Spleen (tissue), 11 donors: ENCODE measurements around the gene ICAM5. TPM values are rescaled to one million over a fixed set of nuclear protein-coding genes. Genes with fewer than 3 reads are reported as not detected.

Experiments used
- DNase-seq: peaks from one replicate; pipeline ENCODE4 v3.0.0-alpha.2; 2020
- H3K27ac ChIP-seq, 8 donors: fragments of 200-600 bp; sonication (generic) in 7 of 8; 1 replicate in 4 of 8; 2 replicates in 4 of 8; pipeline versions ENCODE4 v1.5.0 to v1.8.0; 2016 to 2021; ENCODE audit warnings: inconsistent platforms in 4 of 8, mild to moderate bottlenecking in 4 of 8, moderate library complexity in 1 of 8
- H3K27me3 ChIP-seq, 7 donors: fragments of 200-600 bp; sonication (generic) in 6 of 7; replicated peaks in 1 of 7; 1 replicate in 4 of 7; 2 replicates in 3 of 7; pipeline versions ENCODE4 v1.5.0 to v1.8.0; 2016 to 2021; ENCODE audit warnings: inconsistent platforms in 3 of 7, mild to moderate bottlenecking in 1 of 7
- H3K36me3 ChIP-seq, 6 donors: fragments of 200-600 bp; sonication (generic) in 5 of 6; 1 replicate in 4 of 6; 2 replicates in 2 of 6; pipeline versions ENCODE4 v1.5.0 to v1.8.0; 2016 to 2021; ENCODE audit warnings: inconsistent platforms in 2 of 6
- H3K4me1 ChIP-seq, 6 donors: fragments of 200-600 bp; sonication (generic) in 5 of 6; 1 replicate in 3 of 6; 2 replicates in 3 of 6; pipeline versions ENCODE4 v1.5.0 to v1.8.0; 2016 to 2021; ENCODE audit warnings: inconsistent platforms in 3 of 6
- H3K4me3 ChIP-seq, 8 donors: fragments of 200-600 bp; sonication (generic) in 7 of 8; 1 replicate in 4 of 8; 2 replicates in 4 of 8; pipeline versions ENCODE4 v1.5.0 to v1.8.0; 2016 to 2021; ENCODE audit warnings: inconsistent platforms in 4 of 8, mild to moderate bottlenecking in 4 of 8, moderate library complexity in 2 of 8
- H3K9me3 ChIP-seq, 8 donors: fragments of 200-600 bp; sonication (generic) in 7 of 8; 1 replicate in 4 of 8; 2 replicates in 4 of 8; pipeline versions ENCODE4 v1.5.0 to v1.8.0; 2016 to 2021; ENCODE audit warnings: inconsistent platforms in 4 of 8
- CTCF ChIP-seq, 11 experiments: fragments of 200-600 bp in 7 of 11; fragments of 450-650 bp in 4 of 11; sonication (generic) in 4 of 11; IDR thresholded peaks in 8 of 11; conservative IDR thresholded peaks in 3 of 11; 1 replicate in 7 of 11; 2 replicates in 4 of 11; pipeline versions ENCODE4 v1.4.0 to v1.8.0; 2016 to 2021; ENCODE audit warnings: antibody characterized with exemption in 11 of 11, inconsistent platforms in 4 of 11, mild to moderate bottlenecking in 1 of 11
- POLR2A ChIP-seq, 3 donors: fragments of 450-650 bp; IDR thresholded peaks; one replicate each; pipeline ENCODE4 v1.5.1; 2017; ENCODE audit warnings: antibody characterized with exemption in 3 of 3, mild to moderate bottlenecking in 1 of 3
- POLR2AphosphoS5 ChIP-seq, 3 donors: sonication (generic); formaldehyde crosslinking; IDR thresholded peaks; one replicate each; pipeline ENCODE4 v1.5.1; 2017; ENCODE audit warnings: antibody characterized with exemption in 3 of 3
- WGBS, 5 donors: extraction: QIAGEN DNeasy Blood & Tissue Kit in 3 of 5; methylation state at CpG; one replicate each; pipeline versions ENCODE4 v1.1.5 to v1.1.7; 2013 to 2018; 5-methylcytosine and 5-hydroxymethylcytosine counted together
- intact Hi-C: fragments of 100-400 bp; cut with DNase I; formaldehyde crosslinking; loops from one replicate; pipeline ENCODE4 v1.15.0; 2023; ENCODE audit warnings: low total_unique reads
- polyA plus RNA-seq, 3 donors: library from polyadenylated mRNA; stranded (reverse); fragments of 200-250 nt; gene quantifications; one replicate each; pipeline ENCODE4 v1.2.1, GENCODE V29; 2013
- total RNA-seq, 7 donors: library from RNA; depleted of rRNA in 3 of 7; stranded (reverse); fragments of >200 nt in 3 of 7; fragmentation: NEBNext Ultra II Directional in 4 of 7; extraction: Animal tissue kit (Norgen Biotek cat#: 25700) in 4 of 7; gene quantifications; one replicate each; pipeline versions ENCODE4 v1.1.0 to v1.2.1, GENCODE V29; 2016 to 2021
- donor health status: healthy with polysubstance abuse.
- donor health status: DM: no; HTN: no; CAD: no; lungs with moderate emphysema.
- donor health status: DM: no; HTN: no; CAD: no.
- donor health status: Bipolar disorder and iron deficiency.
- donor health status: healthy.
- donor health status: DM: no; HTN: no; CAD: no.
- donor health status: DM: yes; HTN: yes; CAD: no.

Gene ICAM5
- total and polyA plus RNA-seq, 10 donors = 0.07 to 1.4 (median 0.69) TPM

DNA sequence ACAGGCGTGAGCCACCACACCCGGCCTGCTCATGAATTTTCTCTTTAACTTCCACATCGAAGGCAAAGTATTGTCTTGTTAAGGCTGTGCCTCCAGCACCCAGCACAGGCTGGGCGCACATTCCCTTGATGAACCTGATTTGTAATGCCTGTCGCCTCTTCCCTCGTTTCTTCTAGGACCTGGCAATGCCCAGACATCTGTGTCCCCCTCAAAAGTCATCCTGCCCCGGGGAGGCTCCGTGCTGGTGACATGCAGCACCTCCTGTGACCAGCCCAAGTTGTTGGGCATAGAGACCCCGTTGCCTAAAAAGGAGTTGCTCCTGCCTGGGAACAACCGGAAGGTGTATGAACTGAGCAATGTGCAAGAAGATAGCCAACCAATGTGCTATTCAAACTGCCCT lies 15.2 kb upstream of the ICAM5 start:
- Histone ChIP-seq H3K9me3 (no peaks in the 10 kb centered on the region), H3K27ac (peak overlapping the region in 5 of 8 donors; percentile 48 to 99 (median 98)), H3K4me3 (peak overlapping the region in 3 of 8 donors; percentile 67 to 73 (median 71)), H3K27me3 (no peaks in the 10 kb centered on the region), H3K36me3 (peaks cover 0 to 71% (median 49%) of the 10 kb centered on the region in 6 donors), H3K4me1 (peaks cover 21 to 100% (median 85%) of the 10 kb centered on the region in 6 donors)
- WGBS, 5 donors = 85 to 92% (median 88%) methylated on average over 10 of the region's 10 CpGs
- DNase-seq = no peak
- TF ChIP-seq CTCF (IDR thresholded peaks at IDR 0.05 in 8 of 11, conservative IDR thresholded peaks at IDR 0.05 in 3 of 11) (no peak), POLR2AphosphoS5 (IDR thresholded peaks at IDR 0.05) (no peak), POLR2A (IDR thresholded peaks at IDR 0.05) (no peak)
- intact Hi-C loops = loop anchor here (10.0 kb wide), 1 partner anchor 60 kb away; the partner anchor contains the start of genes ICAM3 and RAVER1

DNA sequence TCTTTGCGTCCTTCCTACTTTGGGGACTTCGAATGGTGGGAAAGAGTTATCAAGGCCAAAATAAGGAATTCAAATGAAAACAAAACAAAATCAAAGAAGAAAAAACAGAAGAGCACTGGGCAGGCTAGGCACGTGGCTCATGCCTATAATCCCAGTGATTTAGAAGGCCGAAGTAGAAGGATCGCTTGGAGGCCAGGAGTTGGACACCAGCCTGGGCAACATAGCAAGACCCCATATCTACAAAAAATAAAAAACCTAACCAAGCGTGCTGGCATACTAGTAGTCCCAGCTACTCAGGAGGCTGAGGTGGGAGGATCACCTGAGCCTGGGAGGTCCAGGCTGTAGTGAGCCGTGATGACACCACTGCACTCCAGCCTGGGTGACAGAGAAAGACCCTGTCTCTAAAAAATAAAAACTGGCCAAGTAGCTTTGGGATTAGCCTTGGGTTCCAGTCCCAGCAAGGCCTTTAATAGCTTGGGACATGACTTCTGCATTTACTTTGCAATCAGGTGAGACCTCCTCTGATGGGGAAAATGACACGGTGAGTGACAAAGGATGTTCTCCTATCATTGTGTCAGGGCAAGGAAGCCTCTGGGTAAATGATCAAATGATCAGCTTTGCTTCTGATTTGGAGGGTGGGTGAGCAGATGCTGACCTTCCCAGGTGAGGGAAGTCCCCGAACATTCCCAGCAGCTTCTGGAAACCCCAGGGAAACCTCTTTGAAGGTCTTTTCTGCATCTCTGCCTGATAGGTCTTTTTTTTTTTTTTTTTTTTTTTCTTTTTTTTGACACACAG lies 11.8 kb upstream of the ICAM5 start:
- H3K4me1 ChIP-seq = peaks cover 15 to 97% (median 72%) of the 10 kb centered on the region in 6 donors
- WGBS, 5 donors = 81 to 88% (median 86%) methylated on average over 9 of the region's 9 CpGs
- H3K9me3 ChIP-seq = no peaks in the 10 kb centered on the region
- H3K36me3 ChIP-seq = peaks cover 0 to 100% (median 67%) of the 10 kb centered on the region in 6 donors
- H3K4me3 ChIP-seq = no peak overlapping the region
- intact Hi-C loops = loop anchor here (10.0 kb wide), 1 partner anchor 57 kb away; the partner anchor contains the start of genes ICAM3 and RAVER1
- DNase-seq = no peak
- TF ChIP-seq CTCF (IDR thresholded peaks at IDR 0.05 in 8 of 11, conservative IDR thresholded peaks at IDR 0.05 in 3 of 11) = no peak
- TF ChIP-seq POLR2AphosphoS5 (IDR thresholded peaks at IDR 0.05) = no peak
- no peaks in the 10 kb centered on the region for H3K27me3 ChIP-seq
- peak overlapping the region in 4 of 8 donors; percentile 10 to 36 (median 31) for H3K27ac ChIP-seq

GRCh38 chr19:10278935-10279334 lies 10.8 kb upstream of the ICAM5 start:
- H3K4me3 ChIP-seq = no peak overlapping the region
- 85 to 100% (median 93%) methylated on average over 1 of the region's 1 CpG for WGBS, 5 donors
- intact Hi-C loops = loop anchor here (10.0 kb wide), 1 partner anchor 56 kb away; the partner anchor contains the start of genes ICAM3 and RAVER1
- peak in 1 of 3 donors; percentile 6 for TF ChIP-seq POLR2AphosphoS5 (IDR thresholded peaks at IDR 0.05)
- no peak for TF ChIP-seq CTCF (IDR thresholded peaks at IDR 0.05 in 8 of 11, conservative IDR thresholded peaks at IDR 0.05 in 3 of 11)
- peaks cover 14 to 97% (median 69%) of the 10 kb centered on the region in 6 donors for H3K4me1 ChIP-seq
- peak overlapping the region in 2 of 8 donors; percentile 25 to 70 for H3K27ac ChIP-seq
- no peaks in the 10 kb centered on the region for H3K9me3 ChIP-seq
- peaks cover 0 to 100% (median 76%) of the 10 kb centered on the region in 6 donors for H3K36me3 ChIP-seq
- DNase-seq = no peak
- no peaks in the 10 kb centered on the region for H3K27me3 ChIP-seq
